Upper lobe of left lung (tissue), 6 donors: ENCODE data around the gene IGSF3. TPM values are rescaled to one million over a fixed set of nuclear protein-coding genes. Genes with fewer than 3 reads are reported as not detected.

Source experiments
- ATAC-seq, 2 donors: fragments of 200-7000 bp; cut with Tn5 transposase; one replicate each; pipeline ENCODE4 v1.9.1; 2022; ENCODE audit warnings: mild to moderate bottlenecking in 2 of 2, moderate library complexity in 2 of 2; ENCODE audit not compliant: low FRiP score in 2 of 2
- DNase-seq, 2 donors: peaks; one replicate each; pipeline ENCODE4 v3.0.0-alpha.2; 2019 to 2020
- H3K27ac ChIP-seq, 4 donors: fragments of 200-600 bp; sonication (generic); one replicate each; pipeline ENCODE4 v1.5.1; 2016 to 2019
- H3K27me3 ChIP-seq, 4 donors: fragments of 200-600 bp; sonication (generic); one replicate each; pipeline ENCODE4 v1.5.1; 2017 to 2019
- H3K36me3 ChIP-seq, 4 donors: fragments of 200-600 bp; sonication (generic); one replicate each; pipeline ENCODE4 v1.5.1; 2016 to 2019
- H3K4me1 ChIP-seq, 4 donors: fragments of 200-600 bp; sonication (generic); one replicate each; pipeline ENCODE4 v1.5.1; 2018 to 2019
- H3K4me3 ChIP-seq, 4 donors: fragments of 200-600 bp; sonication (generic); one replicate each; pipeline ENCODE4 v1.5.1; 2017 to 2019; ENCODE audit warnings: mild to moderate bottlenecking in 2 of 4, moderate library complexity in 1 of 4
- H3K9me3 ChIP-seq, 4 donors: fragments of 200-600 bp; sonication (generic); one replicate each; pipeline ENCODE4 v1.5.1; 2018 to 2019
- CTCF ChIP-seq, 6 experiments: fragments of 450-650 bp in 4 of 6; fragments of 200-600 bp in 2 of 6; sonication (generic) in 2 of 6; IDR thresholded peaks; one replicate each; pipeline ENCODE4 v1.5.1; 2016 to 2019; ENCODE audit warnings: antibody characterized with exemption in 6 of 6
- EP300 ChIP-seq, 4 donors: sonication (generic); formaldehyde crosslinking; IDR thresholded peaks; one replicate each; pipeline ENCODE4 v1.5.1; 2017; ENCODE audit warnings: antibody characterized with exemption in 4 of 4, control low read depth in 2 of 4
- POLR2A ChIP-seq, 4 donors: fragments of 450-650 bp; IDR thresholded peaks; one replicate each; pipeline ENCODE4 v1.5.1; 2016 to 2017; ENCODE audit warnings: antibody characterized with exemption in 4 of 4, mild to moderate bottlenecking in 2 of 4
- POLR2AphosphoS5 ChIP-seq, 2 donors: sonication (generic); formaldehyde crosslinking; IDR thresholded peaks; one replicate each; pipeline ENCODE4 v1.5.1; 2017; ENCODE audit warnings: antibody characterized with exemption in 2 of 2
- WGBS, 2 donors: methylation state at CpG; one replicate each; pipeline ENCODE4 v1.1.5; 2017 to 2018; 5-methylcytosine and 5-hydroxymethylcytosine counted together
- total RNA-seq, 6 donors: library from RNA; depleted of rRNA in 4 of 6; stranded (reverse); fragments of >200 nt in 4 of 6; gene quantifications; one replicate each; pipeline versions ENCODE4 v1.1.0 to v1.2.1, GENCODE V29; 2016 to 2021
- donor health status: DM: no; HTN: no; CAD: no; lungs with moderate emphysema.
- donor health status: DM: no; HTN: yes; CAD: no; lungs with severe emphysema.

The IGSF3 gene
- total RNA-seq, 6 donors from 2014 or later = 15.1 to 28.3 (median 23.7) TPM

- DNase-seq (no peak), ATAC-seq (peak; percentile 2 to 35)
- peaks cover 0 to 9% (median 7%) of the 10 kb centered on the region in 4 donors for H3K4me1 ChIP-seq
- H3K9me3 ChIP-seq = no peaks in the 10 kb centered on the region
- H3K27ac ChIP-seq = peak overlapping the region in 3 of 4 donors; percentile 2 to 35 (median 10)
- H3K36me3 ChIP-seq = no peaks in the 10 kb centered on the region
- no peaks in the 10 kb centered on the region for H3K27me3 ChIP-seq
- H3K4me3 ChIP-seq = no peak overlapping the region
- 55 to 78% methylated on average over 2 of the region's 2 CpGs for WGBS, 2 donors
- TF ChIP-seq EP300 (IDR thresholded peaks at IDR 0.05) (no peak), POLR2A (IDR thresholded peaks at IDR 0.05) (no peak), POLR2AphosphoS5 (IDR thresholded peaks at IDR 0.05) (no peak), CTCF (IDR thresholded peaks at IDR 0.05) (no peak)
Measured at GRCh38 chr1:116711263-116711840, 43.8 kb upstream of the IGSF3 start.

GRCh38 chr1:116710420-116711262 is 43.1 kb upstream of the IGSF3 start:
- TF ChIP-seq POLR2AphosphoS5 (IDR thresholded peaks at IDR 0.05) = no peak
- no peak for TF ChIP-seq EP300 (IDR thresholded peaks at IDR 0.05)
- no peak for TF ChIP-seq CTCF (IDR thresholded peaks at IDR 0.05)
- TF ChIP-seq POLR2A (IDR thresholded peaks at IDR 0.05) = no peak
- Histone ChIP-seq H3K36me3 (no peaks in the 10 kb centered on the region), H3K4me1 (peaks cover 0 to 9% (median 7%) of the 10 kb centered on the region in 4 donors), H3K27ac (peak overlapping the region; percentile 5 to 73 (median 34)), H3K4me3 (no peak overlapping the region), H3K9me3 (no peaks in the 10 kb centered on the region), H3K27me3 (no peaks in the 10 kb centered on the region)
- ATAC-seq = peak; percentile 38 to 79
- no peak for DNase-seq
- WGBS, 2 donors = 53 to 56% methylated on average over 2 of the region's 2 CpGs

- ATAC-seq (peak; percentile 17 to 20), DNase-seq (no peak)
- H3K4me3 ChIP-seq = no peak overlapping the region
- H3K27me3 ChIP-seq = no peaks in the 10 kb centered on the region
- H3K9me3 ChIP-seq = no peaks in the 10 kb centered on the region
- TF ChIP-seq CTCF (IDR thresholded peaks at IDR 0.05) = no peak
- TF ChIP-seq POLR2A (IDR thresholded peaks at IDR 0.05) = no peak
- no peak for TF ChIP-seq EP300 (IDR thresholded peaks at IDR 0.05)
- TF ChIP-seq POLR2AphosphoS5 (IDR thresholded peaks at IDR 0.05) = no peak
- peaks cover 0 to 9% (median 7%) of the 10 kb centered on the region in 4 donors for H3K4me1 ChIP-seq
- H3K36me3 ChIP-seq = no peaks in the 10 kb centered on the region
- WGBS, 2 donors = 71 to 79% methylated on average over 7 of the region's 7 CpGs
- H3K27ac ChIP-seq = peak overlapping the region in 3 of 4 donors; percentile 5 to 73 (median 26)
Measured at GRCh38 chr1:116709666-116710167, 42.2 kb upstream of the IGSF3 start.

- H3K4me3 ChIP-seq = no peak overlapping the region
- no peak for DNase-seq
- WGBS, 2 donors = 78 to 79% methylated on average over 6 of the region's 6 CpGs
Measured at GRCh38 chr1:116708255-116708900, 40.8 kb upstream of the IGSF3 start.

More at GRCh38 chr1:116708255-116708900, 40.8 kb upstream of the IGSF3 start:
- H3K9me3 ChIP-seq = no peaks in the 10 kb centered on the region
- ATAC-seq = no peak
- no peak for TF ChIP-seq POLR2AphosphoS5 (IDR thresholded peaks at IDR 0.05)
- TF ChIP-seq CTCF (IDR thresholded peaks at IDR 0.05) = no peak
- TF ChIP-seq POLR2A (IDR thresholded peaks at IDR 0.05) = no peak
- TF ChIP-seq EP300 (IDR thresholded peaks at IDR 0.05) = no peak
- H3K4me1 ChIP-seq = peaks cover 0 to 9% (median 7%) of the 10 kb centered on the region in 4 donors
- H3K27ac ChIP-seq = no peak overlapping the region
- no peaks in the 10 kb centered on the region for H3K36me3 ChIP-seq
- H3K27me3 ChIP-seq = no peaks in the 10 kb centered on the region
